ENCODE data around the gene FRMD4A. TPM values are rescaled to one million over a fixed set of nuclear protein-coding genes. Genes with fewer than 3 reads are reported as not detected.

Gene FRMD4A
- total and polyA plus RNA-seq, 12 donors: 9.1 to 29.6 (median 14.6) TPM

GRCh38 chr10:13823096-13823708 is 507.5 kb downstream of the FRMD4A start:
- intact Hi-C loops (cut with DNase I): no loop called here

GRCh38 chr10:13822490-13822889 is 508.2 kb downstream of the FRMD4A start:
- Histone ChIP-seq H3K4me1 (replicated peaks in 1 of 2) (no peaks in the 10 kb centered on the region), H3K4me3 (no peak overlapping the region), H3K9me3 (replicated peaks in 1 of 3) (no peaks in the 10 kb centered on the region), H3K27me3 (no peaks in the 10 kb centered on the region), H3K27ac (no peak overlapping the region), H3K36me3 (replicated peaks in 1 of 2) (no peaks in the 10 kb centered on the region)
- WGBS, 4 donors: 79 to 85% (median 82%) methylated on average over 3 of the region's 3 CpGs
- no peak for DNase-seq
- TF ChIP-seq CTCF (IDR thresholded peaks at IDR 0.05): no peak
- TF ChIP-seq POLR2A (IDR thresholded peaks at IDR 0.05): no peak
- intact Hi-C loops (cut with DNase I): no loop called here

More at GRCh38 chr10:13823096-13823708, 507.5 kb downstream of the FRMD4A start:
- no peak for TF ChIP-seq CTCF (IDR thresholded peaks at IDR 0.05)
- H3K4me3 ChIP-seq: no peak overlapping the region
- H3K36me3 ChIP-seq (replicated peaks in 1 of 2): no peaks in the 10 kb centered on the region
- DNase-seq: no peak
- no peaks in the 10 kb centered on the region for H3K4me1 ChIP-seq (replicated peaks in 1 of 2)
- H3K27ac ChIP-seq: no peak overlapping the region
- H3K9me3 ChIP-seq (replicated peaks in 1 of 3): no peaks in the 10 kb centered on the region
- 42 to 63% (median 48%) methylated on average over 5 to 8 of the region's 8 CpGs for WGBS, 4 donors
- H3K27me3 ChIP-seq: no peaks in the 10 kb centered on the region

- no peaks in the 10 kb centered on the region for H3K9me3 ChIP-seq (replicated peaks in 1 of 3)
- intact Hi-C loops (cut with DNase I): no loop called here
- no peaks in the 10 kb centered on the region for H3K27me3 ChIP-seq
- peak in 3 of 7 donors; percentile 11 to 43 (median 20) for DNase-seq
- TF ChIP-seq CTCF (IDR thresholded peaks at IDR 0.05): no peak
- TF ChIP-seq POLR2A (IDR thresholded peaks at IDR 0.05): no peak
- 13 to 55% (median 48%) methylated on average over 3 to 9 of the region's 9 CpGs for WGBS, 4 donors
- H3K27ac ChIP-seq: no peak overlapping the region
- peaks cover 0 to 7% of the 10 kb centered on the region in 2 donors for H3K4me1 ChIP-seq (replicated peaks in 1 of 2)
- no peak overlapping the region for H3K4me3 ChIP-seq
- H3K36me3 ChIP-seq (replicated peaks in 1 of 2): no peaks in the 10 kb centered on the region
These were observed 509.8 kb downstream of the FRMD4A start for GRCh38 chr10:13820964-13821337.

GRCh38 chr10:13820119-13820963 is 510.4 kb downstream of the FRMD4A start:
- TF ChIP-seq CTCF (IDR thresholded peaks at IDR 0.05): no peak
- no peak for TF ChIP-seq POLR2A (IDR thresholded peaks at IDR 0.05)
- no peak overlapping the region for H3K27ac ChIP-seq
- no peak for DNase-seq
- H3K36me3 ChIP-seq (replicated peaks in 1 of 2): no peaks in the 10 kb centered on the region
- intact Hi-C loops (cut with DNase I): no loop called here
- H3K27me3 ChIP-seq: no peaks in the 10 kb centered on the region
- H3K4me1 ChIP-seq (replicated peaks in 1 of 2): peaks cover 0 to 7% of the 10 kb centered on the region in 2 donors
- no peaks in the 10 kb centered on the region for H3K9me3 ChIP-seq (replicated peaks in 1 of 3)
- 71 to 75% (median 73%) methylated on average over 9 to 19 of the region's 19 CpGs for WGBS, 4 donors
- no peak overlapping the region for H3K4me3 ChIP-seq
